ENCODE results near the gene NR6A1. TPM values are rescaled to one million over a fixed set of nuclear protein-coding genes. Genes with fewer than 3 reads are reported as not detected.

Gene NR6A1
- total and polyA plus RNA-seq, 9 donors: 0.29 to 1.7 (median 1.00) TPM

DNA sequence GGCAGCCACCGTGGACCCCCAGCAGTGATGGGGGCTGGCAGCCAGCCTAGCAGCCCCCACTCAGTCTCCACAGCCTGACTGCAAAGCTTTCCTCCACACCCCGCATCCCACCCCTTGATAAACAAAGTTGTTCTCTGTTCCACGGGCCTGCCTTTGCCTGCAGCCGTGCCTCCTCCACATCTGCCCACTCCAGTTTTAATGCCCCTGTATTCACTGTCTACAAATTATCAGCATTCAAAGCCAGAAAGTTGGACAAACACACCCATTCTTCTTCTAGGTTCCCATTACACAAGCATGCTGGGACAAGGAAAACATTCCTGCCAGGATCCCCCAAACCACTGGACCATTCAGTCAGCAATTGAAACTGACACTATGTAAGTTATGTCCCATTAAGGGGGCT is 240.9 kb downstream of the NR6A1 start:
- DNase-seq: no peak
- Histone ChIP-seq H3K9me3 (no peaks in the 10 kb centered on the region), H3K27me3 (no peaks in the 10 kb centered on the region), H3K4me1 (ENCODE audit: insufficient read depth) (no peaks in the 10 kb centered on the region), H3K36me3 (no peaks in the 10 kb centered on the region), H3K27ac (no peak overlapping the region), H3K4me3 (no peak overlapping the region)
- TF ChIP-seq EP300 (IDR thresholded peaks at IDR 0.05): no peak
- TF ChIP-seq, protein P1, sequence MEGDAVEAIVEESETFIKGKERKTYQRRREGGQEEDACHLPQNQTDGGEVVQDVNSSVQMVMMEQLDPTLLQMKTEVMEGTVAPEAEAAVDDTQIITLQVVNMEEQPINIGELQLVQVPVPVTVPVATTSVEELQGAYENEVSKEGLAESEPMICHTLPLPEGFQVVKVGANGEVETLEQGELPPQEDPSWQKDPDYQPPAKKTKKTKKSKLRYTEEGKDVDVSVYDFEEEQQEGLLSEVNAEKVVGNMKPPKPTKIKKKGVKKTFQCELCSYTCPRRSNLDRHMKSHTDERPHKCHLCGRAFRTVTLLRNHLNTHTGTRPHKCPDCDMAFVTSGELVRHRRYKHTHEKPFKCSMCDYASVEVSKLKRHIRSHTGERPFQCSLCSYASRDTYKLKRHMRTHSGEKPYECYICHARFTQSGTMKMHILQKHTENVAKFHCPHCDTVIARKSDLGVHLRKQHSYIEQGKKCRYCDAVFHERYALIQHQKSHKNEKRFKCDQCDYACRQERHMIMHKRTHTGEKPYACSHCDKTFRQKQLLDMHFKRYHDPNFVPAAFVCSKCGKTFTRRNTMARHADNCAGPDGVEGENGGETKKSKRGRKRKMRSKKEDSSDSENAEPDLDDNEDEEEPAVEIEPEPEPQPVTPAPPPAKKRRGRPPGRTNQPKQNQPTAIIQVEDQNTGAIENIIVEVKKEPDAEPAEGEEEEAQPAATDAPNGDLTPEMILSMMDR (IDR thresholded peaks at IDR 0.05): no peak
- TF ChIP-seq POLR2A (IDR thresholded peaks at IDR 0.05): no peak
- intact Hi-C loops (cut with DNase I): loop anchor here in 1 of 4 donors (5.0 kb wide), 1 partner anchor 108 kb away; no protein-coding TSS in a partner anchor
- 45 to 51% (median 51%) methylated on average over 4 of the region's 4 CpGs for WGBS, 3 donors

DNA sequence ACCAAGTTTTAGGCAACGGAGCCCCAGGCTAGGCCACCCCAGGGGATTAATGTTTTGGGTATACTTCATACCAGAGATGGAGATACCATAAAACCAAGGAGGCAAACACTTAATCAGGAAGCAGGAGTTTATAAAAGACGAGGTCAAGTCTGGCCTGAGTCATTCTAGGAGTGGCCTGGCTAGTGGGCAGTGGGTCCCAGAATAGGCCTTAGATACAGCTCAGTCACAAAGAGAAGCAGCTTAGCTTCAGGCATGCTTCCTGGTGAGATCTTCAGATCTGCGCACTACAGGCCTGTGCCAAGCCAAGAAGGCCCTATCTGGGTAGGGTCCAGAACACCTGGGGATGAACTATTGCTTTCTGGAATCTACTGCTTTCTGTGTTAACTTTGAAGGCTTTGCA is 243.3 kb downstream of the NR6A1 start:
- no peaks in the 10 kb centered on the region for H3K4me1 ChIP-seq (ENCODE audit: insufficient read depth)
- no peaks in the 10 kb centered on the region for H3K27me3 ChIP-seq
- DNase-seq: no peak
- intact Hi-C loops (cut with DNase I): no loop called here
- H3K27ac ChIP-seq: no peak overlapping the region
- no peak overlapping the region for H3K4me3 ChIP-seq
- TF ChIP-seq POLR2A (IDR thresholded peaks at IDR 0.05) (no peak), EP300 (IDR thresholded peaks at IDR 0.05) (no peak)
- TF ChIP-seq, protein P1 (IDR thresholded peaks at IDR 0.05): no peak
- WGBS, 3 donors: 74 to 80% (median 79%) methylated on average over 3 of the region's 3 CpGs
- H3K36me3 ChIP-seq: no peaks in the 10 kb centered on the region
- no peaks in the 10 kb centered on the region for H3K9me3 ChIP-seq

DNA sequence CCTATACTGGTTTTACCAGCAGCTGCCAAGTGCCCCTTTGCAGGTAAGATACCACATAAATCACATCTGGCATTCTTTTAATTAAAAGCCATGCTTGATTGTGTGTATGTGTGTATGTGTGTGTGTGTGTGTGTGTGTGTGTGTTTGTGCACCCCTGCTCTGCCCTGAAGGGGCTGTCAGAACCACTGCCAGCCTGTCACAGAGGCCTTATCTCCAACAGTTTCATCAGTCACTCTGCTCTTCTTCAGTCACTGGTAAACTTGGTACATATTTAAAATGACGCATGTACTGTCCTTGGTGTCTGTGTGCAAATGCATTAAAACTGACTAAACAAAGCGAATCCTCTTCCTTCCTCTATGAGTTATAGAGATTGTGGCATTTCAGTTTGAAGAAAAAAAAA is 244.9 kb downstream of the NR6A1 start:
- Histone ChIP-seq H3K9me3 (no peaks in the 10 kb centered on the region), H3K4me3 (no peak overlapping the region), H3K27me3 (no peaks in the 10 kb centered on the region), H3K4me1 (ENCODE audit: insufficient read depth) (no peaks in the 10 kb centered on the region), H3K36me3 (no peaks in the 10 kb centered on the region), H3K27ac (no peak overlapping the region)
- intact Hi-C loops (cut with DNase I): no loop called here
- no peak for TF ChIP-seq POLR2A (IDR thresholded peaks at IDR 0.05)
- WGBS, 3 donors: 90 to 98% (median 96%) methylated on average over 2 of the region's 2 CpGs
- DNase-seq: no peak

DNA sequence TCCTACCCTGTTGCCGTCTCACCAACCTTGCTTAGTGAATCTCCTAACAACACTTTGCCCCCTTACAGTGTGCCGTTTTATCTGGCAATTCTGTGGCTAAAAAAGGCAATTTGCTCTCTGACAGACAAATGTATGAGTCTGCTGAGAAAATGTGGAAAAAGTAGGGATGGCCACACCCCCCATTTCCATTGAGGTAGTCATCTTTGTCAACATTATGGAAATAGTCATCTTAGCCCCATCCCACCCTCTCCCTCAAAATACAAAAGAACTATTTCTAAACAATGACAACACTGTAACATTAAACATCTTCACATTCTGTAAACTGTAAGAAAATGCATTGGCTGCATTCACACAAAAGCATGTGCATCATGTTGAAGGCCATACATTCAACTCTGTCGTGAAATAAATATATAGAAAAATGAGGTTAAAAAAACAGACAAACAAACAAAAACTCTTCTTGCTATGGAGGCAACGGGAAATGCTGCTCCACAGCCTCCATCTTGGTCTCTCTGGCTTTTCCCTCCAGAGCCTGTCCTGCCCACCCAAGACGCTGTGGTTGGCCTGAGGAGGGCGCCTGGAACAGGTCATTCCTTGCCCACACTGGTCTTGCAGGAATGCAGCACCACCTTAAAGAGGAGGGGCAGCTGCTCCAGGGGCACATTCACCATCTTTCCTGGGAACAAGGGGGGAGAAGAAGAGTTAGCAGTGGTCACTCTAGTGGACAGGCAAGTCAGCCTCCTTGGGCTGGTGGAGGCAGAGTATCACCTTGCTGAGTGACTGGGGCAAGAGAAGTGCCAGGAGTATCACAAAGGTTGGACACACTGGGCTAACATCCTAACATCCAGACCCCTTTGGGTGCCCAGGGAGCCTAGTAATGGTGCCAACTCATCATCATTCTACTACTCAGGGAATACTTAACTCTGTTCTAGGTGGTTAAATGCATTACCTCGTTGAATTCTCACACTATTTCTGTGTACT is 248.7 kb downstream of the NR6A1 start:
- Histone ChIP-seq H3K36me3 (no peaks in the 10 kb centered on the region), H3K27me3 (no peaks in the 10 kb centered on the region), H3K9me3 (no peaks in the 10 kb centered on the region), H3K27ac (no peak overlapping the region), H3K4me3 (no peak overlapping the region), H3K4me1 (ENCODE audit: insufficient read depth) (no peaks in the 10 kb centered on the region)
- no peak for TF ChIP-seq EP300 (IDR thresholded peaks at IDR 0.05)
- TF ChIP-seq, protein P1 (IDR thresholded peaks at IDR 0.05): no peak
- TF ChIP-seq POLR2A (IDR thresholded peaks at IDR 0.05): no peak
- WGBS, 3 donors: 78 to 80% (median 79%) methylated on average over 7 of the region's 7 CpGs
- intact Hi-C loops (cut with DNase I): no loop called here
- no peak for DNase-seq

DNA sequence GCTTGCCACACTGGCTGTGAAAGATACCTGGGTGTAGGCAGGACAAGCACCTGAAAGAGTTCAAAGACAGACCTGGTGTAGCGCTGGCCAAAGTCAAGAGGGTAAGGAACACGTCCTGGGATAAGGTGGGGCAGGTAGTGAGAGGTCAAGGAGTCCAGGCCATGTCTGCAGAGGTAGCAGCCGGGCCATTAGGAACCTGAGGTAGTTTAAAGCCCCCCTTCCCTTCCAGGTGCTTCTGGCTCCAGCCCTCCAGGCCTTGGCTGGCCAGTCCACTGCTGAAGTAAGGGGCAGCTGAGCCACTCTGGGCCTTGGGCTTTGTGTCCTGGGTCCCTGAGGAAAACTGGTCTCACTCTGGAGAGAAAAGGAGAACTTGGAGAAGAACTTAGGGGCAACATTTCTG is 250.0 kb downstream of the NR6A1 start:
- Histone ChIP-seq H3K27me3 (no peaks in the 10 kb centered on the region), H3K4me3 (no peak overlapping the region), H3K9me3 (no peaks in the 10 kb centered on the region), H3K36me3 (no peaks in the 10 kb centered on the region), H3K4me1 (ENCODE audit: insufficient read depth) (no peaks in the 10 kb centered on the region), H3K27ac (no peak overlapping the region)
- 89 to 98% (median 91%) methylated on average over 3 of the region's 3 CpGs for WGBS, 3 donors
- TF ChIP-seq POLR2A (IDR thresholded peaks at IDR 0.05): no peak
- no peak for TF ChIP-seq EP300 (IDR thresholded peaks at IDR 0.05)
- TF ChIP-seq, protein P1 (IDR thresholded peaks at IDR 0.05): no peak
- DNase-seq: no peak
- intact Hi-C loops (cut with DNase I): no loop called here

Data from ovary (tissue), 9 donors.